NAMALWA (cell line): ENCODE results near the gene REG3G.
A peak's percentile ranks its signal among the peaks of the same experiment; 100 is the strongest.

ENCODE experiments used
- DNase-seq: peaks from one replicate; pipeline ENCODE4 v3.0.0-alpha.2; 2015; ENCODE audit warnings: low spot score

Gene REG3G

GRCh38 chr2:79025421-79025820, at the start of gene REG3G:
Gene REG3G (plus strand): TSS chr2:79025702. CDS start chr2:79026094, 392 bp downstream.
- no peak for DNase-seq

DNA sequence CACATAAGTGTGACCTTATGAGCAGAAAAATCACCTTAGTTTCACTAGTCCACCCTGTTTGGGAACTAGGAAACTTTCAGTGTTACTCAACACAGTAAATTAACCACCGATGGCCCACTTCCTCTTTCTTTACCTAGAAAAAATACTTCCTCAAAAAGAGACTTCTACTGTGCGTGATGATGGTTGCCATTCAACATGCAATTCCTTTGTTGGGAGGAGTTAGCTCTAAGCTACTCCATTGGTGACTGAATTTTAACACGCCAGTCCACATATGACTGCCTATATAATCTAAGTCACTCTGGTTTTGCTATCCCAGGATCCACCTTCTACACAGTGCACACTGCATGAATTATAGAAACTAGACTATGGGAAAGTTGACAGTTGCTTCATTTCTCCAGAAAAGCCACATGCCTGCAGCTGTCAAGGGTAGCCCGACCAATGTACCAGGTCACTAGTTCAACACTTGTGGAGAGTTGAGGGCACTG, 47.8 kb upstream of the REG3G start:
- peak; percentile 72 for DNase-seq

GRCh38 chr2:78978340-78978739, 47.2 kb upstream of the REG3G start:
- no peak for DNase-seq

GRCh38 chr2:78979380-78980151, 45.9 kb upstream of the REG3G start:
- DNase-seq: peak; percentile 77

- DNase-seq: no peak
Measured at GRCh38 chr2:78980152-78980465, 45.4 kb upstream of the REG3G start.

DNA sequence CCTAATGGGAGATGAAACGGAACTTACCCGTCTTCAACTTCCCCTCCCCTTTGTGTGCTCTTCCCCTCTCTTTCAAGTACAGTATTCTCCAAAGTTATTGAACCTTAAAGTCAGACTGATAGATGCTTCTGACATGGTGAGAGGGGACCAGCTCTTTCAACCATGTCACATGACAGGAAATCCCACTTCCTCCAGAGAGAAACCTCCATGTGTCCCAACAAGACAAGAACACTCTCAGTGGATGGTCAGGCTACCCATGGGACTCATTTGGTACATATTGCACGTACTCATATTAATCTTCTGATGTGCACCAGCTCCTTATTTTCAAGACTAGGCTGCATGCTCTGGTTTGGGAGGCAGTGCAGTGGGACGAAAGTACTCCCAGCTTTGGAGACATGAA, 44.6 kb upstream of the REG3G start:
- DNase-seq: no peak

DNA sequence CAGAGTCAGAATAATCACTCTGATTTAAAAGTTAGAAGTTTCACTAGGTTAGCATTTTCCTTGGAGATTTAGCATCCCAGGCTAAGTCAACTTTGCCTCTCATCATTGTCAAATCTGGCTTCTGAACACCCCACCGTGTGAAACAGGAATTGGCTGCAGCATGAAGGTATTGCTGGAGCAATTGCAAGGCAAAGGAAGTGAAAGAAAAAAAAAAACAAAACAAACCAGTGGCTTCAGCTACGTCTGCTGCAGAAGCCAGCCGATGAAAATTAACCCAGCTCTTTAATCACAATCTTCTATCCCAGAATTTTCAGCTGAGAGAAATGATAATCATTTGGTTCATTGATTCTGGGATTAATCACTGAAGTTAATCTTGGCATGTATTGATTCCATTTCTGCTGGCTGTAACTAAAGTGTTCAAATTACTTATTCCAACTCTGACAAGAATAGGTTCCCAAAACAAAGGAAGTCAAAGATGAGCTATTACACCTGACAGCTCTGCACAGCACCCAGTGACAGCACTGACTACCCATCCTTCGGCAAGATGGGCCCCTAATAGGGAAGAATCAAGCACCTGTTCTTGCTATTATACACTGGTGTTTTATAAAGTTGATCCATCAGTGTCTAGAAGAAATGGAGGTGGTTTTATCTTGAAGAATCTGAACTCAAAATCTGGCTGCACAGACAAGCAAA, 42.7 kb upstream of the REG3G start:
- no peak for DNase-seq

DNA sequence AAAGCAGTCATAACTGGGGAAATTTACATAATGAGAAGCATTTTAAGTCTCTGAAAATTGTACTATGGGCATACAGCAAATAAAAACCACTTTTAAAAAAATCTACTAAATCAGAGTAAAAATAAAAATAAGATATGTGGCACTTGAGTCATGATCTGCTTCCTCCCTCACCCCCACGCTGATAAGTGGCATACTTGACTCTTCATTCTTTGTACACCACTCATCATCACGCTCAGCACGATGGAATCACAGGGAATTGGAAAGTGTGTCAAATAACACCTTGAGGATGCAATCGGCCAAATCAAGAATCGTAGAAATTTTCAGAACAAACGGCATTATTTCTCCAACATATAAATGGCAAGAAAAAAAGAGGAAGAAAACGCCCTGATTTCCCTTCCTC, 41.1 kb upstream of the REG3G start:
- no peak for DNase-seq

GRCh38 chr2:78985558-78985957, 39.9 kb upstream of the REG3G start:
- no peak for DNase-seq

GRCh38 chr2:78989051-78989450, 36.5 kb upstream of the REG3G start:
- no peak for DNase-seq

GRCh38 chr2:78992451-78992806, 33.1 kb upstream of the REG3G start:
- no peak for DNase-seq

GRCh38 chr2:78992807-78993517, 32.5 kb upstream of the REG3G start:
- DNase-seq: no peak

- no peak for DNase-seq
Measured at GRCh38 chr2:78993518-78994148, 31.9 kb upstream of the REG3G start.

DNA sequence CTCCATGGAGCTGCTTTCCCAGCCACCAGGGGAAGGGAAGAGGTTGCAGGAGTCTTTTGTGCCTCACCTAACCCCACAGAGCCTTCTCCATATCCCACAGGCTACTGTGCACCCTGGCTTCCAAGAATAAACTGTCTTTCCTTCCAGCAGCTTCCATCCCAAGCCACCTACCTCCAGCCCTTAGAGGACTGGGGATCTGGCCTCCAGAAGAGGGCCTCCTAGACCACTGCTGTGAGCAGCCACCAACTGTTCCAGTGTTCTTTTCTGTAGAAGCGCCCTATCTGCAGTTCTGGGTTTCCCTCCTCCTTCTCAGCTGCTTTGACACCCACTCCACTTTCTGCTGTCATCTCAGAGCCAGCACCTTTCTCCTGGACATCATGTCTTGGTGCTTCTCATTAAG, 30.7 kb upstream of the REG3G start:
- DNase-seq: no peak

DNA sequence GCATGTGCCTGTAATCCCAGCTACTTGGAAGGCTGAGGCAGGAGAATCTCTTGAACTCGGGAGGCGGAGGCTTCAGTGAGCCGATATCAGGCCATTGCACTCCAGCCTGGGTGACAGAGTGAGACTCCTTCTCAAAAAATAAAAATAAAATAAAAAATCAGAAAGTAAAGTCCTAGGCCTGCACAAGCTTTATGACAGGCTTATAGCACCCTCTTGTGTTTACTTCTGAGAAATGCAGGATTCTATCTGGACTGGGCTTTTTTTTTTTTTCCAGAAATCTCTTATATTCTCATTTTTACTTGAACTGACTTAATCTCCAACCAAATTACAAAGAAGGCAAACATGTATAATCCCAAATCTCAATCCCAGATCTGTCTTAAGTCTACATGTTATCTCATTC, 26.1 kb upstream of the REG3G start:
- DNase-seq: peak; percentile 44

GRCh38 chr2:79000008-79000576, 25.4 kb upstream of the REG3G start:
- DNase-seq: no peak

DNA sequence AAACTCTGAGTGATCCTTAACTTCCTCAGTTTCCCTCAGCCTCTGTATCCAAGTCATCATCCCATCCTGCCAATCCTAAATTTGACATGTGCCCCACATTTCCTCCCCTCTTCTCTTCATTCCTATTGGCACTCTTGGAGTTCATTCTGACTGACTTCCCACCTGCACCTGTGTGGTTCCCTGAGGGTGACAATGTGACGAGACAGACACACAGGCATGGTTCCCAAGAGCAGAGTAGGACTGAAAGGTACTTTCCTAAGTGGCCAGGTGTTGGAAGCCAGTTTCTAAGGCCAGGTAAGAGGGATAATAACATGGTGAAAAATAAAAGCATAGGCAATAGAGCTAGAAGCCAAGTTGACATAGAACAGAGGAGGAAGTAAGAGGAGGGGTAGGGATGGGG, 24.2 kb upstream of the REG3G start:
- DNase-seq: no peak

- DNase-seq: no peak
Measured at GRCh38 chr2:79004680-79005079, 20.8 kb upstream of the REG3G start.

- DNase-seq: no peak
Measured at GRCh38 chr2:79005216-79005615, 20.3 kb upstream of the REG3G start.

- DNase-seq: no peak
Measured at GRCh38 chr2:79009388-79009787, 16.1 kb upstream of the REG3G start.

DNA sequence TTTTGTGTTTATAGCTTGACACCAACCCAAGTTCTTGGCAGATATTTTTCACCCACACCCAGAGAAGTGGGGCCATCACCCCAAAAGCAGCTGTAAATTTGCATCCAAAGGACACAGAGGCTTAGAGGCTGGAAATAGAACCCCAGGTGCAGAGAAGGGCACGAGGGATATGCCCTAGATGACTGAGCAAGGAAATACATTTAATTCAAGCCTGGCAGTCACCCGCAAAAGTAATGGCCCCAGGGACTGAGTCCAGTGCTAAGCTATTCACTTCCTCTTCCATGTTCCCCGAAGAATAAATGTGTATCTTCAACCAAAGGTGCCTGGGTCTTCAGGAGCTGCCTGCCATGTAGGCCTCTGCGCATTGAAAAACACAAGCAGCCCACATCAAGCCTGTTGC, 14.0 kb upstream of the REG3G start:
- DNase-seq: peak; percentile 39

- DNase-seq: no peak
Measured at GRCh38 chr2:79013629-79014028, 11.9 kb upstream of the REG3G start.
